ENCODE results near the gene ZNF512.

GRCh38 chr2:27621524-27621923, 38.7 kb downstream of the ZNF512 start:
- TF ChIP-seq, protein P1, sequence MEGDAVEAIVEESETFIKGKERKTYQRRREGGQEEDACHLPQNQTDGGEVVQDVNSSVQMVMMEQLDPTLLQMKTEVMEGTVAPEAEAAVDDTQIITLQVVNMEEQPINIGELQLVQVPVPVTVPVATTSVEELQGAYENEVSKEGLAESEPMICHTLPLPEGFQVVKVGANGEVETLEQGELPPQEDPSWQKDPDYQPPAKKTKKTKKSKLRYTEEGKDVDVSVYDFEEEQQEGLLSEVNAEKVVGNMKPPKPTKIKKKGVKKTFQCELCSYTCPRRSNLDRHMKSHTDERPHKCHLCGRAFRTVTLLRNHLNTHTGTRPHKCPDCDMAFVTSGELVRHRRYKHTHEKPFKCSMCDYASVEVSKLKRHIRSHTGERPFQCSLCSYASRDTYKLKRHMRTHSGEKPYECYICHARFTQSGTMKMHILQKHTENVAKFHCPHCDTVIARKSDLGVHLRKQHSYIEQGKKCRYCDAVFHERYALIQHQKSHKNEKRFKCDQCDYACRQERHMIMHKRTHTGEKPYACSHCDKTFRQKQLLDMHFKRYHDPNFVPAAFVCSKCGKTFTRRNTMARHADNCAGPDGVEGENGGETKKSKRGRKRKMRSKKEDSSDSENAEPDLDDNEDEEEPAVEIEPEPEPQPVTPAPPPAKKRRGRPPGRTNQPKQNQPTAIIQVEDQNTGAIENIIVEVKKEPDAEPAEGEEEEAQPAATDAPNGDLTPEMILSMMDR (IDR thresholded peaks at IDR 0.05) = no peak
- no peak for TF ChIP-seq POLR2A (IDR thresholded peaks at IDR 0.05)
